Neural progenitor cell (in vitro differentiated cells): Measurements from ENCODE around the gene CPN2. TPM values are rescaled to one million over a fixed set of nuclear protein-coding genes. Genes with fewer than 3 reads are reported as not detected.

Source experiments
- DNase-seq: peaks from one replicate; pipeline ENCODE4 v3.0.0-alpha.2; 2016; ENCODE audit warnings: low spot score
- H2AFZ ChIP-seq: fragments of 200-600 bp; sonication (generic); replicated peaks from 2 replicates; pipeline ENCODE4 v1.6.1; 2016; ENCODE audit warnings: antibody characterized with exemption
- H3F3A ChIP-seq: fragments of 200-600 bp; sonication (generic); 2 replicates; pipeline ENCODE4 v1.6.1; 2016; ENCODE audit warnings: antibody characterized with exemption, low read depth
- H3K27ac ChIP-seq: fragments of 200-600 bp; sonication (generic); 2 replicates; pipeline ENCODE4 v1.5.1; 2016; ENCODE audit warnings: mild to moderate bottlenecking
- H3K27me3 ChIP-seq: fragments of 200-600 bp; sonication (generic); 2 replicates; pipeline ENCODE4 v1.6.1; 2016; ENCODE audit warnings: mild to moderate bottlenecking, moderate library complexity
- H3K36me3 ChIP-seq: fragments of 200-600 bp; sonication (generic); 2 replicates; pipeline ENCODE4 v1.5.1; 2016
- H3K4me1 ChIP-seq: fragments of 200-600 bp; sonication (generic); 2 replicates; pipeline ENCODE4 v1.6.1; 2016; ENCODE audit warnings: mixed run types
- H3K4me2 ChIP-seq: fragments of 200-600 bp; sonication (generic); 2 replicates; pipeline ENCODE4 v1.6.1; 2016
- H3K4me3 ChIP-seq: fragments of 200-600 bp; sonication (generic); 2 replicates; pipeline ENCODE4 v1.5.1; 2016
- H3K79me2 ChIP-seq: fragments of 200-600 bp; sonication (generic); 2 replicates; pipeline ENCODE4 v1.6.1; 2016; ENCODE audit warnings: low read depth
- H3K9ac ChIP-seq: fragments of 200-600 bp; sonication (generic); 2 replicates; pipeline ENCODE4 v1.6.1; 2016
- H3K9me3 ChIP-seq: fragments of 200-600 bp; sonication (generic); 2 replicates; pipeline ENCODE4 v1.5.1; 2016; ENCODE audit warnings: low read depth
- H4K20me1 ChIP-seq: fragments of 200-600 bp; sonication (generic); 2 replicates; pipeline ENCODE4 v1.6.1; 2016; ENCODE audit warnings: low read depth
- H3K27ac Mint-ChIP-seq: 3 replicates; pipeline ENCODE4 v1.8.0; 2021; ENCODE audit warnings: mixed read lengths
- H3K27me3 Mint-ChIP-seq: 2 replicates; pipeline ENCODE4 v1.8.0; 2022; ENCODE audit warnings: low read depth, mild to moderate bottlenecking, inconsistent platforms, moderate library complexity, mixed read lengths; ENCODE audit not compliant: insufficient read depth
- H3K36me3 Mint-ChIP-seq: 3 replicates; pipeline ENCODE4 v1.8.0; 2021; ENCODE audit warnings: mixed read lengths
- H3K4me1 Mint-ChIP-seq: 3 replicates; pipeline ENCODE4 v1.8.0; 2021; ENCODE audit warnings: mixed read lengths
- H3K4me3 Mint-ChIP-seq: 3 replicates; pipeline ENCODE4 v1.8.0; 2021; ENCODE audit warnings: mild to moderate bottlenecking, moderate library complexity, mixed read lengths
- H3K9me3 Mint-ChIP-seq: 3 replicates; pipeline ENCODE4 v1.8.0; 2020; ENCODE audit warnings: mixed read lengths
- EZH2 ChIP-seq: fragments of 200-600 bp; sonication (generic); IDR thresholded peaks from 2 replicates; pipeline ENCODE4 v1.6.1; 2017; ENCODE audit warnings: antibody characterized with exemption, mild to moderate bottlenecking, moderate library complexity
- EZH2phosphoT487 ChIP-seq: fragments of 200-600 bp; sonication (generic); IDR thresholded peaks from 2 replicates; pipeline ENCODE4 v1.6.1; 2017; ENCODE audit warnings: antibody characterized with exemption
- total RNA-seq: library from RNA; depleted of rRNA; stranded (reverse); fragments of >200 nt; gene quantifications from 2 replicates; pipeline ENCODE4 v1.2.3, GENCODE V29; 2015; ENCODE audit warnings: low replicate concordance
- TF ChIP-seq, protein P1 (sequence below): fragments of 200-600 bp; sonication (generic); IDR thresholded peaks from 2 replicates; pipeline ENCODE4 v1.5.1; 2017; ENCODE audit warnings: antibody characterized with exemption, mild to moderate bottlenecking

CPN2 gene
- total RNA-seq, 1 donor from 2014 or later, result not detected

- H2AFZ ChIP-seq, result no peak overlapping the region
- Mint-ChIP-seq H3K36me3 (no peaks in the 10 kb centered on the region), H3K27ac (no peak overlapping the region), H3K27me3 (peaks cover 4% of the 10 kb centered on the region), H3K4me3 (no peak overlapping the region), H3K4me1 (peaks cover 9% of the 10 kb centered on the region), H3K9me3 (peaks cover 21% of the 10 kb centered on the region)
- no peaks in the 10 kb centered on the region for H3K9me3 ChIP-seq
- H3K27me3 ChIP-seq, result peaks cover 12% of the 10 kb centered on the region
- H3K79me2 ChIP-seq, result no peaks in the 10 kb centered on the region
- no peak overlapping the region for H3K9ac ChIP-seq
- H3K27ac ChIP-seq, result no peak overlapping the region
- peaks cover 26% of the 10 kb centered on the region for H3F3A ChIP-seq
- H3K4me3 ChIP-seq, result no peak overlapping the region
- H4K20me1 ChIP-seq, result no peaks in the 10 kb centered on the region
- no peak for DNase-seq
- TF ChIP-seq EZH2 (no peak), EZH2phosphoT487 (no peak)
- TF ChIP-seq, protein P1, sequence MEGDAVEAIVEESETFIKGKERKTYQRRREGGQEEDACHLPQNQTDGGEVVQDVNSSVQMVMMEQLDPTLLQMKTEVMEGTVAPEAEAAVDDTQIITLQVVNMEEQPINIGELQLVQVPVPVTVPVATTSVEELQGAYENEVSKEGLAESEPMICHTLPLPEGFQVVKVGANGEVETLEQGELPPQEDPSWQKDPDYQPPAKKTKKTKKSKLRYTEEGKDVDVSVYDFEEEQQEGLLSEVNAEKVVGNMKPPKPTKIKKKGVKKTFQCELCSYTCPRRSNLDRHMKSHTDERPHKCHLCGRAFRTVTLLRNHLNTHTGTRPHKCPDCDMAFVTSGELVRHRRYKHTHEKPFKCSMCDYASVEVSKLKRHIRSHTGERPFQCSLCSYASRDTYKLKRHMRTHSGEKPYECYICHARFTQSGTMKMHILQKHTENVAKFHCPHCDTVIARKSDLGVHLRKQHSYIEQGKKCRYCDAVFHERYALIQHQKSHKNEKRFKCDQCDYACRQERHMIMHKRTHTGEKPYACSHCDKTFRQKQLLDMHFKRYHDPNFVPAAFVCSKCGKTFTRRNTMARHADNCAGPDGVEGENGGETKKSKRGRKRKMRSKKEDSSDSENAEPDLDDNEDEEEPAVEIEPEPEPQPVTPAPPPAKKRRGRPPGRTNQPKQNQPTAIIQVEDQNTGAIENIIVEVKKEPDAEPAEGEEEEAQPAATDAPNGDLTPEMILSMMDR, result no peak
- peaks cover 13% of the 10 kb centered on the region for H3K4me1 ChIP-seq
- no peaks in the 10 kb centered on the region for H3K36me3 ChIP-seq
- H3K4me2 ChIP-seq, result no peak overlapping the region
Observed at GRCh38 chr3:194390835-194391234, 39.7 kb upstream of the CPN2 start.

GRCh38 chr3:194389269-194389668 is 38.1 kb upstream of the CPN2 start:
- no peak for DNase-seq
- H4K20me1 ChIP-seq, result no peaks in the 10 kb centered on the region
- peaks cover 21% of the 10 kb centered on the region for H3K9me3 Mint-ChIP-seq

GRCh38 chr3:194387926-194388418 is 36.8 kb upstream of the CPN2 start:
- Histone ChIP-seq H3K4me2 (no peak overlapping the region), H3F3A (peaks cover 34% of the 10 kb centered on the region), H3K9ac (no peak overlapping the region), H3K27ac (no peak overlapping the region), H3K27me3 (no peaks in the 10 kb centered on the region), H3K36me3 (no peaks in the 10 kb centered on the region), H3K4me1 (peaks cover 33% of the 10 kb centered on the region), H3K4me3 (no peak overlapping the region), H4K20me1 (no peaks in the 10 kb centered on the region), H3K79me2 (no peaks in the 10 kb centered on the region), H2AFZ (no peak overlapping the region), H3K9me3 (no peaks in the 10 kb centered on the region)
- no peak for DNase-seq
- TF ChIP-seq EZH2phosphoT487, result no peak
- no peak for TF ChIP-seq EZH2
- TF ChIP-seq, protein P1, result no peak
- H3K27me3 Mint-ChIP-seq, result peaks cover 5% of the 10 kb centered on the region
- H3K4me3 Mint-ChIP-seq, result no peak overlapping the region
- H3K4me1 Mint-ChIP-seq, result peaks cover 9% of the 10 kb centered on the region
- H3K36me3 Mint-ChIP-seq, result no peaks in the 10 kb centered on the region
- H3K9me3 Mint-ChIP-seq, result peaks cover 21% of the 10 kb centered on the region
- no peak overlapping the region for H3K27ac Mint-ChIP-seq

More at GRCh38 chr3:194389269-194389668, 38.1 kb upstream of the CPN2 start:
- Histone ChIP-seq H3K27me3 (no peaks in the 10 kb centered on the region), H3F3A (peaks cover 21% of the 10 kb centered on the region), H3K36me3 (no peaks in the 10 kb centered on the region), H3K27ac (no peak overlapping the region), H3K4me1 (peaks cover 20% of the 10 kb centered on the region), H3K79me2 (no peaks in the 10 kb centered on the region), H3K9ac (no peak overlapping the region), H2AFZ (no peak overlapping the region), H3K9me3 (no peaks in the 10 kb centered on the region), H3K4me3 (no peak overlapping the region), H3K4me2 (no peak overlapping the region)
- Mint-ChIP-seq H3K27me3 (peaks cover 5% of the 10 kb centered on the region), H3K4me1 (no peaks in the 10 kb centered on the region), H3K27ac (no peak overlapping the region), H3K36me3 (no peaks in the 10 kb centered on the region), H3K4me3 (no peak overlapping the region)
- TF ChIP-seq, protein P1, result no peak
- TF ChIP-seq EZH2 (no peak), EZH2phosphoT487 (no peak)
